Measurements from ENCODE around the gene THPO. TPM values are rescaled to one million over a fixed set of nuclear protein-coding genes. Genes with fewer than 3 reads are reported as not detected.

The THPO gene
- total RNA-seq, 1 experiment from 2014 or later, result not detected

- no peak for TF ChIP-seq CTCF (IDR thresholded peaks at IDR 0.05; ENCODE audit: unreplicated experiment)
- no TSS peak for BruUV-seq (replicated peaks)
- no peak for DNase-seq
- H3K4me3 Mint-ChIP-seq (ENCODE audit: low read depth, unreplicated experiment), result no peak overlapping the region
- CTCF ChIA-PET, result interaction anchor here (0.6 to 1.1 kb wide), 2 partner anchors 15 to 558 kb away, joined by 3 read pairs; no protein-coding TSS in a partner anchor
- H3K27ac Mint-ChIP-seq (ENCODE audit: unreplicated experiment), result no peak overlapping the region
- H3K4me1 Mint-ChIP-seq (ENCODE audit: low read depth, unreplicated experiment), result peaks cover 23% of the 10 kb centered on the region
- intact Hi-C loops (cut with micrococcal nuclease; ENCODE audit: unreplicated experiment), result no loop called here
- H3K27me3 Mint-ChIP-seq (ENCODE audit: unreplicated experiment), result no peaks in the 10 kb centered on the region
- H3K9me3 Mint-ChIP-seq (ENCODE audit: low read depth, unreplicated experiment), result no peaks in the 10 kb centered on the region
- H3K36me3 Mint-ChIP-seq (ENCODE audit: insufficient read depth, unreplicated experiment), result peaks cover 28% of the 10 kb centered on the region
Observed at GRCh38 chr3:184347321-184348056, 30.5 kb downstream of the THPO start.

GRCh38 chr3:184346480-184347190 is 31.4 kb downstream of the THPO start:
- Mint-ChIP-seq H3K4me3 (ENCODE audit: low read depth, unreplicated experiment) (no peak overlapping the region), H3K36me3 (ENCODE audit: insufficient read depth, unreplicated experiment) (peaks cover 24% of the 10 kb centered on the region), H3K4me1 (ENCODE audit: low read depth, unreplicated experiment) (peaks cover 20% of the 10 kb centered on the region), H3K27ac (ENCODE audit: unreplicated experiment) (no peak overlapping the region), H3K9me3 (ENCODE audit: low read depth, unreplicated experiment) (no peaks in the 10 kb centered on the region), H3K27me3 (ENCODE audit: unreplicated experiment) (no peaks in the 10 kb centered on the region)
- intact Hi-C loops (cut with micrococcal nuclease; ENCODE audit: unreplicated experiment), result no loop called here
- CTCF ChIA-PET, result no interaction called here
- DNase-seq, result no peak
- BruUV-seq (replicated peaks), result no TSS peak
- no peak for TF ChIP-seq CTCF (IDR thresholded peaks at IDR 0.05; ENCODE audit: unreplicated experiment)

- Mint-ChIP-seq H3K36me3 (ENCODE audit: insufficient read depth, unreplicated experiment) (peaks cover 24% of the 10 kb centered on the region), H3K27me3 (ENCODE audit: unreplicated experiment) (no peaks in the 10 kb centered on the region), H3K9me3 (ENCODE audit: low read depth, unreplicated experiment) (no peaks in the 10 kb centered on the region), H3K4me3 (ENCODE audit: low read depth, unreplicated experiment) (no peak overlapping the region), H3K27ac (ENCODE audit: unreplicated experiment) (peak overlapping the region; percentile 5), H3K4me1 (ENCODE audit: low read depth, unreplicated experiment) (peaks cover 26% of the 10 kb centered on the region)
- CTCF ChIA-PET, result interaction anchor here (0.7 to 1.1 kb wide), 7 partner anchors 8 to 403 kb away, joined by 3 to 6 read pairs (median 3); partner anchors contain the start of gene FAM131A
- peak; percentile 84 for TF ChIP-seq CTCF (IDR thresholded peaks at IDR 0.05; ENCODE audit: unreplicated experiment)
- intact Hi-C loops (cut with micrococcal nuclease; ENCODE audit: unreplicated experiment), result no loop called here
- BruUV-seq (replicated peaks), result no TSS peak
- peak; percentile 82 for DNase-seq
Observed at GRCh38 chr3:184345317-184346144, 32.5 kb downstream of the THPO start.

GRCh38 chr3:184344579-184345316 is 33.3 kb downstream of the THPO start:
- intact Hi-C loops (cut with micrococcal nuclease; ENCODE audit: unreplicated experiment), result no loop called here

More at GRCh38 chr3:184344579-184345316, 33.3 kb downstream of the THPO start:
- no peak overlapping the region for H3K4me3 Mint-ChIP-seq (ENCODE audit: low read depth, unreplicated experiment)
- peaks cover 24% of the 10 kb centered on the region for H3K36me3 Mint-ChIP-seq (ENCODE audit: insufficient read depth, unreplicated experiment)
- TF ChIP-seq CTCF (IDR thresholded peaks at IDR 0.05; ENCODE audit: unreplicated experiment), result no peak
- DNase-seq, result no peak
- no peaks in the 10 kb centered on the region for H3K9me3 Mint-ChIP-seq (ENCODE audit: low read depth, unreplicated experiment)
- CTCF ChIA-PET, result interaction anchor here (0.7 to 1.1 kb wide), 5 partner anchors 7 to 404 kb away, joined by 3 to 6 read pairs (median 3); partner anchors contain the start of gene FAM131A
- peaks cover 28% of the 10 kb centered on the region for H3K4me1 Mint-ChIP-seq (ENCODE audit: low read depth, unreplicated experiment)
- no TSS peak for BruUV-seq (replicated peaks)
- H3K27ac Mint-ChIP-seq (ENCODE audit: unreplicated experiment), result no peak overlapping the region
- H3K27me3 Mint-ChIP-seq (ENCODE audit: unreplicated experiment), result no peaks in the 10 kb centered on the region

Data from Calu3 (cell line).